NCI-H524 treated with DMSO at 0.1 percent for 48 hours (cell line): ENCODE results near the gene TEKT2.

ENCODE experiments used
- DNase-seq: peaks from one replicate; lab custom pipeline; 2025; lab: John Stamatoyannopoulos, UW

The TEKT2 gene

GRCh38 chr1:36106269-36106668 is 22.4 kb downstream of the TEKT2 start:
- DNase-seq = no peak

- DNase-seq = no peak
These were observed 23.5 kb downstream of the TEKT2 start for GRCh38 chr1:36107394-36107793.

- no peak for DNase-seq
These were observed 24.4 kb downstream of the TEKT2 start for GRCh38 chr1:36108314-36108713.

- DNase-seq = no peak
These were observed 25.3 kb downstream of the TEKT2 start for GRCh38 chr1:36109041-36109679.

GRCh38 chr1:36111151-36111550 is 27.3 kb downstream of the TEKT2 start:
- DNase-seq = no peak

- DNase-seq = no peak
These were observed 28.9 kb downstream of the TEKT2 start for GRCh38 chr1:36112823-36113222.

- DNase-seq = no peak
These were observed 30.5 kb downstream of the TEKT2 start for GRCh38 chr1:36114371-36114770.

- DNase-seq = no peak
These were observed 31.3 kb downstream of the TEKT2 start for GRCh38 chr1:36115200-36115669.

- no peak for DNase-seq
These were observed 32.0 kb downstream of the TEKT2 start for GRCh38 chr1:36115931-36116330.

GRCh38 chr1:36116901-36117300 is 33.0 kb downstream of the TEKT2 start:
- no peak for DNase-seq

GRCh38 chr1:36118447-36119204 is 34.7 kb downstream of the TEKT2 start:
- no peak for DNase-seq

- no peak for DNase-seq
These were observed 35.6 kb downstream of the TEKT2 start for GRCh38 chr1:36119456-36119855.

GRCh38 chr1:36122062-36123030 is 38.5 kb downstream of the TEKT2 start:
- no peak for DNase-seq

- DNase-seq = no peak
These were observed 39.5 kb downstream of the TEKT2 start for GRCh38 chr1:36123356-36123755.

- DNase-seq = no peak
These were observed 40.7 kb downstream of the TEKT2 start for GRCh38 chr1:36124404-36125128.

GRCh38 chr1:36125129-36125991 is 41.5 kb downstream of the TEKT2 start, which contains the start of gene COL8A2:
Gene COL8A2, minus strand, starts transcription at chr1:36125222. Its CDS starts 24,980 bp downstream, at chr1:36100242.
- DNase-seq = no peak

GRCh38 chr1:36126005-36126716 is 42.3 kb downstream of the TEKT2 start:
- DNase-seq = no peak

GRCh38 chr1:36126797-36127500 is 43.1 kb downstream of the TEKT2 start:
- no peak for DNase-seq
